HepG2 (cell line): ENCODE results near the gene PHKB. TPM values are rescaled to one million over a fixed set of nuclear protein-coding genes. Genes with fewer than 3 reads are reported as not detected.

Experiments
- CBX5 ChIP-seq: sonication (generic); formaldehyde crosslinking; IDR thresholded peaks from 2 replicates; pipeline ENCODE4 v1.4.0; 2020; ENCODE audit warnings: missing genetic modification reagents, borderline replicate concordance
- ELF1 ChIP-seq: sonication (generic); formaldehyde crosslinking; IDR thresholded peaks from 2 replicates; pipeline ENCODE4 v1.4.0; 2020; ENCODE audit warnings: missing genetic modification reagents
- FOXO4 ChIP-seq: sonication (generic); formaldehyde crosslinking; conservative IDR thresholded peaks from 2 replicates; pipeline ENCODE4 v1.8.1; 2023; ENCODE audit warnings: missing genetic modification reagents
- ISL2 ChIP-seq: sonication (generic); formaldehyde crosslinking; IDR thresholded peaks from 2 replicates; pipeline ENCODE4 v1.5.0; 2020; ENCODE audit warnings: missing genetic modification reagents
- JUNB ChIP-seq: sonication (generic); formaldehyde crosslinking; IDR thresholded peaks from 2 replicates; pipeline ENCODE4 v1.8.0; 2022; ENCODE audit warnings: missing genetic modification reagents, mild to moderate bottlenecking, borderline replicate concordance
- NRL ChIP-seq: sonication (generic); formaldehyde crosslinking; IDR thresholded peaks from 2 replicates; pipeline ENCODE4 v1.5.0; 2020; ENCODE audit warnings: missing genetic modification reagents, mild to moderate bottlenecking, moderate library complexity, borderline replicate concordance
- PHF21A ChIP-seq: sonication (generic); formaldehyde crosslinking; IDR thresholded peaks from 2 replicates; pipeline ENCODE4 v1.5.0; 2020; ENCODE audit warnings: mild to moderate bottlenecking, missing genetic modification reagents
- SIX4 ChIP-seq: sonication (generic); formaldehyde crosslinking; IDR thresholded peaks from 2 replicates; pipeline ENCODE4 v1.4.0; 2020; ENCODE audit warnings: missing genetic modification reagents
- ZFP41 ChIP-seq: sonication (generic); formaldehyde crosslinking; IDR thresholded peaks from 2 replicates; pipeline ENCODE4 v1.4.0; 2020; ENCODE audit warnings: mild to moderate bottlenecking, missing genetic modification reagents, borderline replicate concordance
- ZNF317 ChIP-seq: sonication (generic); formaldehyde crosslinking; IDR thresholded peaks from 2 replicates; pipeline ENCODE4 v1.5.0; 2020; ENCODE audit warnings: mild to moderate bottlenecking, missing genetic modification reagents
- ZNF773 ChIP-seq: sonication (generic); formaldehyde crosslinking; IDR thresholded peaks from 2 replicates; pipeline ENCODE4 v1.4.0; 2020; ENCODE audit warnings: missing genetic modification reagents, borderline replicate concordance
- polyA plus RNA-seq, 8 experiments: library from polyadenylated mRNA; depleted of rRNA in 3 of 8; stranded (reverse) in 7 of 8; unstranded in 1 of 8; fragments of >200 nt; fragmentation: Illumina TruSeq in 4 of 8; extraction: Trizol in 4 of 8; gene quantifications; 2 replicates each; pipeline versions ENCODE4 v1.2.1 to v1.2.3, GENCODE V29; 2011 to 2016; ENCODE audit warnings: low read depth in 4 of 8, missing spikeins in 1 of 8, mixed read lengths in 1 of 8; ENCODE audit not compliant: insufficient read depth in 1 of 8
- total RNA-seq, 5 experiments: library from RNA; depleted of rRNA; stranded (reverse); fragments of >200 nt; fragmentation: Illumina TruSeq; extraction: Trizol; gene quantifications; 2 replicates each; pipeline ENCODE4 v1.2.3, GENCODE V29; 2016; ENCODE audit warnings: low read depth in 1 of 5
- TF ChIP-seq, protein P1 (sequence below): sonication (generic); formaldehyde crosslinking; IDR thresholded peaks from 2 replicates; pipeline ENCODE4 v1.5.0; 2020; ENCODE audit warnings: mild to moderate bottlenecking, missing genetic modification reagents, borderline replicate concordance
- TF ChIP-seq, protein P2 (sequence below): sonication (generic); formaldehyde crosslinking; IDR thresholded peaks from 2 replicates; pipeline ENCODE4 v1.4.0; 2020; ENCODE audit warnings: missing genetic modification reagents, mild to moderate bottlenecking, borderline replicate concordance
- TF ChIP-seq, protein P3 (sequence below), 2 experiments: fragments of 450-650 bp in 1 of 2; sonication (generic) in 1 of 2; formaldehyde crosslinking; IDR thresholded peaks; 2 replicates each; pipeline versions ENCODE4 v1.5.0 to v1.8.0; 2020 to 2022; ENCODE audit warnings: mild to moderate bottlenecking in 1 of 2, missing genetic modification reagents in 1 of 2
- TF ChIP-seq, protein P4 (sequence below): sonication (generic); formaldehyde crosslinking; IDR thresholded peaks from 2 replicates; pipeline ENCODE4 v1.4.0; 2020; ENCODE audit warnings: mild to moderate bottlenecking, low read depth, missing genetic modification reagents

PHKB gene
- total and polyA plus RNA-seq, 2 of the 13 experiments (the other 11 are each of a cell fraction or from before 2014, with no cell fraction given), result 66.0 to 80.8 TPM

DNA sequence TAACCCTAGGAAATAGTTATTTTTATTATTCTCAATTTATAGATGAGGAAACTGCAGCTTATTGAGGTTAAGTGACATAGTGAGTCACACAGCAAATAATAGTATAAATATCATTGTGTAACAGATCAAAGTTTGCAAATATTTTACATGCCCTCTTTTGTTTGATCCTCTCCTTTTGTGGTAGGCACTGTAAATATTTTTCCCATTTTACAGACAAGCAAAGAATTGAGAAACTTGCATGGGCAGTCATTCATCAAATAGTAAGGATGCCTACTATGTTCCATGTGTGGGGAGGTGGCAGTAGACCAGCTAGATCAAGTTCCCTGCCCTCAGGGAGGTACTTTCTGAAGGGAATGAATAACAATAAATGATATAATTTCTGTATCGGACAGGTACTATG lies 173.0 kb downstream of the PHKB start (continued):
- TF ChIP-seq, protein P1, sequence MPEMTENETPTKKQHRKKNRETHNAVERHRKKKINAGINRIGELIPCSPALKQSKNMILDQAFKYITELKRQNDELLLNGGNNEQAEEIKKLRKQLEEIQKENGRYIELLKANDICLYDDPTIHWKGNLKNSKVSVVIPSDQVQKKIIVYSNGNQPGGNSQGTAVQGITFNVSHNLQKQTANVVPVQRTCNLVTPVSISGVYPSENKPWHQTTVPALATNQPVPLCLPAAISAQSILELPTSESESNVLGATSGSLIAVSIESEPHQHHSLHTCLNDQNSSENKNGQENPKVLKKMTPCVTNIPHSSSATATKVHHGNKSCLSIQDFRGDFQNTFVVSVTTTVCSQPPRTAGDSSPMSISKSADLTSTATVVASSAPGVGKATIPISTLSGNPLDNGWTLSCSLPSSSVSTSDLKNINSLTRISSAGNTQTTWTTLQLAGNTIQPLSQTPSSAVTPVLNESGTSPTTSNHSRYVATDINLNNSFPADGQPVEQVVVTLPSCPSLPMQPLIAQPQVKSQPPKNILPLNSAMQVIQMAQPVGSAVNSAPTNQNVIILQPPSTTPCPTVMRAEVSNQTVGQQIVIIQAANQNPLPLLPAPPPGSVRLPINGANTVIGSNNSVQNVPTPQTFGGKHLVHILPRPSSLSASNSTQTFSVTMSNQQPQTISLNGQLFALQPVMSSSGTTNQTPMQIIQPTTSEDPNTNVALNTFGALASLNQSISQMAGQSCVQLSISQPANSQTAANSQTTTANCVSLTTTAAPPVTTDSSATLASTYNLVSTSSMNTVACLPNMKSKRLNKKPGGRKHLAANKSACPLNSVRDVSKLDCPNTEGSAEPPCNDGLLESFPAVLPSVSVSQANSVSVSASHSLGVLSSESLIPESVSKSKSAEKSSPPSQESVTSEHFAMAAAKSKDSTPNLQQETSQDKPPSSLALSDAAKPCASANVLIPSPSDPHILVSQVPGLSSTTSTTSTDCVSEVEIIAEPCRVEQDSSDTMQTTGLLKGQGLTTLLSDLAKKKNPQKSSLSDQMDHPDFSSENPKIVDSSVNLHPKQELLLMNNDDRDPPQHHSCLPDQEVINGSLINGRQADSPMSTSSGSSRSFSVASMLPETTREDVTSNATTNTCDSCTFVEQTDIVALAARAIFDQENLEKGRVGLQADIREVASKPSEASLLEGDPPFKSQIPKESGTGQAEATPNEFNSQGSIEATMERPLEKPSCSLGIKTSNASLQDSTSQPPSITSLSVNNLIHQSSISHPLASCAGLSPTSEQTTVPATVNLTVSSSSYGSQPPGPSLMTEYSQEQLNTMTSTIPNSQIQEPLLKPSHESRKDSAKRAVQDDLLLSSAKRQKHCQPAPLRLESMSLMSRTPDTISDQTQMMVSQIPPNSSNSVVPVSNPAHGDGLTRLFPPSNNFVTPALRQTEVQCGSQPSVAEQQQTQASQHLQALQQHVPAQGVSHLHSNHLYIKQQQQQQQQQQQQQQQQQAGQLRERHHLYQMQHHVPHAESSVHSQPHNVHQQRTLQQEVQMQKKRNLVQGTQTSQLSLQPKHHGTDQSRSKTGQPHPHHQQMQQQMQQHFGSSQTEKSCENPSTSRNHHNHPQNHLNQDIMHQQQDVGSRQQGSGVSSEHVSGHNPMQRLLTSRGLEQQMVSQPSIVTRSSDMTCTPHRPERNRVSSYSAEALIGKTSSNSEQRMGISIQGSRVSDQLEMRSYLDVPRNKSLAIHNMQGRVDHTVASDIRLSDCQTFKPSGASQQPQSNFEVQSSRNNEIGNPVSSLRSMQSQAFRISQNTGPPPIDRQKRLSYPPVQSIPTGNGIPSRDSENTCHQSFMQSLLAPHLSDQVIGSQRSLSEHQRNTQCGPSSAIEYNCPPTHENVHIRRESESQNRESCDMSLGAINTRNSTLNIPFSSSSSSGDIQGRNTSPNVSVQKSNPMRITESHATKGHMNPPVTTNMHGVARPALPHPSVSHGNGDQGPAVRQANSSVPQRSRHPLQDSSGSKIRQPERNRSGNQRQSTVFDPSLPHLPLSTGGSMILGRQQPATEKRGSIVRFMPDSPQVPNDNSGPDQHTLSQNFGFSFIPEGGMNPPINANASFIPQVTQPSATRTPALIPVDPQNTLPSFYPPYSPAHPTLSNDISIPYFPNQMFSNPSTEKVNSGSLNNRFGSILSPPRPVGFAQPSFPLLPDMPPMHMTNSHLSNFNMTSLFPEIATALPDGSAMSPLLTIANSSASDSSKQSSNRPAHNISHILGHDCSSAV, result no peak
- TF ChIP-seq JUNB (CRISPR knock-in tag), result peak; percentile 93
- TF ChIP-seq FOXO4 (CRISPR knock-in tag), result no peak
- TF ChIP-seq, protein P2, sequence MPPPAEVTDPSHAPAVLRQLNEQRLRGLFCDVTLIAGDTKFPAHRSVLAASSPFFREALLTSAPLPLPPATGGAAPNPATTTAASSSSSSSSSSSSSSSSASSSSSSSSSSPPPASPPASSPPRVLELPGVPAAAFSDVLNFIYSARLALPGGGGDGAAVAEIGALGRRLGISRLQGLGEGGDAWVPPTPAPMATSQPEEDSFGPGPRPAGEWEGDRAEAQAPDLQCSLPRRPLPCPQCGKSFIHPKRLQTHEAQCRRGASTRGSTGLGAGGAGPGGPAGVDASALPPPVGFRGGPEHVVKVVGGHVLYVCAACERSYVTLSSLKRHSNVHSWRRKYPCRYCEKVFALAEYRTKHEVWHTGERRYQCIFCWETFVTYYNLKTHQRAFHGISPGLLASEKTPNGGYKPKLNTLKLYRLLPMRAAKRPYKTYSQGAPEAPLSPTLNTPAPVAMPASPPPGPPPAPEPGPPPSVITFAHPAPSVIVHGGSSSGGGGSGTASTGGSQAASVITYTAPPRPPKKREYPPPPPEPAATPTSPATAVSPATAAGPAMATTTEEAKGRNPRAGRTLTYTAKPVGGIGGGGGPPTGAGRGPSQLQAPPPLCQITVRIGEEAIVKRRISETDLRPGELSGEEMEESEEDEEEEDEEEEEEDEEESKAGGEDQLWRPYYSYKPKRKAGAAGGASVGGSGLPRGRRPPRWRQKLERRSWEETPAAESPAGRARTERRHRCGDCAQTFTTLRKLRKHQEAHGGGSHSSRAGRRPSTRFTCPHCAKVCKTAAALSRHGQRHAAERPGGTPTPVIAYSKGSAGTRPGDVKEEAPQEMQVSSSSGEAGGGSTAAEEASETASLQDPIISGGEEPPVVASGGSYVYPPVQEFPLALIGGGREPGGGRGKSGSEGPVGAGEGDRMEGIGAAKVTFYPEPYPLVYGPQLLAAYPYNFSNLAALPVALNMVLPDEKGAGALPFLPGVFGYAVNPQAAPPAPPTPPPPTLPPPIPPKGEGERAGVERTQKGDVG (CRISPR knock-in tag), result no peak
- no peak for TF ChIP-seq ELF1 (CRISPR knock-in tag)
- TF ChIP-seq, protein P3, sequence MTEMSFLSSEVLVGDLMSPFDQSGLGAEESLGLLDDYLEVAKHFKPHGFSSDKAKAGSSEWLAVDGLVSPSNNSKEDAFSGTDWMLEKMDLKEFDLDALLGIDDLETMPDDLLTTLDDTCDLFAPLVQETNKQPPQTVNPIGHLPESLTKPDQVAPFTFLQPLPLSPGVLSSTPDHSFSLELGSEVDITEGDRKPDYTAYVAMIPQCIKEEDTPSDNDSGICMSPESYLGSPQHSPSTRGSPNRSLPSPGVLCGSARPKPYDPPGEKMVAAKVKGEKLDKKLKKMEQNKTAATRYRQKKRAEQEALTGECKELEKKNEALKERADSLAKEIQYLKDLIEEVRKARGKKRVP (CRISPR knock-in tag; IDR thresholded peaks at IDR 0.05), result peak in 1 of 2 experiments; percentile 71; a peak in 2 of 4 replicates
- no peak for TF ChIP-seq ZFP41
- TF ChIP-seq PHF21A, result no peak
- no peak for TF ChIP-seq NRL (CRISPR knock-in tag)
- peak; percentile 95 for TF ChIP-seq ISL2 (CRISPR knock-in tag)
- TF ChIP-seq, protein P4, sequence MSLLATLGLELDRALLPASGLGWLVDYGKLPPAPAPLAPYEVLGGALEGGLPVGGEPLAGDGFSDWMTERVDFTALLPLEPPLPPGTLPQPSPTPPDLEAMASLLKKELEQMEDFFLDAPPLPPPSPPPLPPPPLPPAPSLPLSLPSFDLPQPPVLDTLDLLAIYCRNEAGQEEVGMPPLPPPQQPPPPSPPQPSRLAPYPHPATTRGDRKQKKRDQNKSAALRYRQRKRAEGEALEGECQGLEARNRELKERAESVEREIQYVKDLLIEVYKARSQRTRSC (CRISPR knock-in tag), result no peak
- TF ChIP-seq SIX4 (CRISPR knock-in tag), result peak; percentile 59; the same call in 1 of the 2 replicates
- TF ChIP-seq CBX5 (CRISPR knock-in tag), result no peak
- TF ChIP-seq ZNF317 (CRISPR knock-in tag), result peak; percentile 49; the same call in 1 of the 2 replicates
- TF ChIP-seq ZNF773 (CRISPR knock-in tag), result no peak
